ENCODE measurements around the gene BMP8A. TPM values are rescaled to one million over a fixed set of nuclear protein-coding genes. Genes with fewer than 3 reads are reported as not detected.

The BMP8A gene
- total RNA-seq = not detected in 2 replicates

DNA sequence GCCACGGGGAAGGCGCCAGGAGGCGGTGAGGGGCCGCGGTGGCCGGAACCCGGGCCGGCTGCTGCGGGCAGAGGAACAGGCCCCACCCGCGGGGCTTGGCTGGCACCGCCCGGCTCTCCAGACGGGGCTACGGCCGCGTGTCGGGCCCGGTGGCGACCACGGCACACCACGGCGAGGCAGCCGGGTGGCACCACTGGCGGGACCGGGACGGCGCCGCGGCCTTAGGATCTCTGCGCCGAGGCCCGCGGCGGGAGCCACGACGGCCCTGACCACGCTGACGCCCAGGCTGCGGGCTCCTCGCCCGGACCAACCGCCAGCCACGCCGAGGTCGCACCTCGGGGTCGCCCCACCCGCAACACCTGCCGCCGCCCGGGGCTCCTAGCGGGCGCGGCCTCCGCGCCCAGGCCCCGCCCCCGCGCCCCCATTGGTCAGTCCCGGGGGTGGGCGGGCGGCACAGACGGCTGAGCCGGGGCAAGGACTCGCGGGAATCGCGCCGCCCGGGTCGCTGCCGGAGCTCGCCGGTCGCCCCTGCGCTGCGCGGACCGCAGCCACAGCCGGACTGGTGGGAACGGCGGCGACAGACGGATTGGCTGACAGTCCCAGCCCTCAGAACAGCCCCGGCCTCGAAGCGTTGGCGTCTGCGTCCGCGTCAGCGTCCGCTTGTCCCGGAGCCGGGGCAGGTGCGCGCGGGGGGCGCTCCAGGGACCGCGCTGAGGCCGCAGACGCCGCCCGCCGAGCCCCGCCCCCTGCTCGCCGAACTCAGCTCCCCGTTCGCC is at the start of gene BMP8A:
Gene BMP8A, plus strand, starts transcription at position 491 of the 776 bp plus-strand sequence. CDS start 356 bp downstream, outside the sequence.

Small RNA genes within 50 kb of the gene (small RNA-seq; reads per million reads assigned to genes)
- gene SNORA55 = 4.6 reads per million, percentile 91 among the genes with 10 or more reads in this experiment

Other genes starting within 250 kb of the BMP8A start
- 230 and 237 TPM in 2 replicates for gene PABPC4, start 85.2 kb downstream of the BMP8A start, total RNA-seq
- gene HEYL, start 148.0 kb downstream of the BMP8A start, total RNA-seq = not detected in 2 replicates
- gene NT5C1A, start 180.5 kb downstream of the BMP8A start, total RNA-seq = not detected in 2 replicates
- not detected in 2 replicates for gene HPCAL4, start 199.8 kb downstream of the BMP8A start, total RNA-seq
- gene PPIE, start 247.2 kb downstream of the BMP8A start, total RNA-seq = 28.7 and 33.8 TPM in 2 replicates